A549 (cell line): Measurements from ENCODE around the gene ECI1.

Source experiments
- BHLHE40 ChIP-seq: IDR thresholded peaks from 2 replicates; pipeline ENCODE4 v1.6.1; 2012; ENCODE audit warnings: low read depth, low read length, inconsistent platforms
- CEBPB ChIP-seq, 2 experiments: fragments of >200 bp in 1 of 2; sonication (Bioruptor Twin) in 1 of 2; formaldehyde crosslinking in 1 of 2; IDR thresholded peaks; 2 replicates each; pipeline ENCODE4 v1.6.1; 2012 to 2016
- CTCF ChIP-seq: fragments of >200 bp; sonication (Bioruptor Twin); formaldehyde crosslinking; IDR thresholded peaks from 3 replicates; pipeline ENCODE4 v1.5.1; 2016
- EHMT2 ChIP-seq: fragments of 200-600 bp; sonication (generic); IDR thresholded peaks from 2 replicates; pipeline ENCODE4 v1.6.1; 2016; ENCODE audit warnings: antibody characterized with exemption, low read depth, mild to moderate bottlenecking, moderate library complexity
- ESRRA ChIP-seq: fragments of 150-350 bp; IDR thresholded peaks from 2 replicates; pipeline ENCODE4 v1.6.1; 2014; ENCODE audit warnings: mild to moderate bottlenecking, low read length, borderline replicate concordance
- FOSL2 ChIP-seq, 2 experiments: fragments of 450-650 bp in 1 of 2; fragments of >200 bp in 1 of 2; sonication (Bioruptor Twin) in 1 of 2; formaldehyde crosslinking; IDR thresholded peaks; 2 replicates each; pipeline versions ENCODE4 v1.5.0 to v1.6.1; 2016 to 2020; ENCODE audit warnings: mild to moderate bottlenecking in 1 of 2, moderate library complexity in 1 of 2
- HOXA7 ChIP-seq: fragments of 250-450 bp; sonication (Bioruptor Pico); IDR thresholded peaks from 2 replicates; pipeline ENCODE4 v1.5.0; 2020; ENCODE audit warnings: mild to moderate bottlenecking, moderate library complexity
- PBX3 ChIP-seq: IDR thresholded peaks from 2 replicates; pipeline ENCODE4 v1.6.1; 2012
- RARB ChIP-seq: fragments of 250-450 bp; sonication (Bioruptor Pico); IDR thresholded peaks from 2 replicates; pipeline ENCODE4 v1.8.0; 2021; ENCODE audit warnings: mild to moderate bottlenecking, moderate library complexity
- RNF2 ChIP-seq: fragments of 200-600 bp; sonication (generic); IDR thresholded peaks from 2 replicates; pipeline ENCODE4 v1.6.1; 2016; ENCODE audit warnings: low read depth, mild to moderate bottlenecking, antibody characterized with exemption, moderate library complexity, borderline replicate concordance
- TF ChIP-seq, protein P1 (sequence below): fragments of 250-450 bp; sonication (Bioruptor Pico); IDR thresholded peaks from 2 replicates; pipeline ENCODE4 v1.5.0; 2021; ENCODE audit warnings: mild to moderate bottlenecking, moderate library complexity, borderline replicate concordance

DNA sequence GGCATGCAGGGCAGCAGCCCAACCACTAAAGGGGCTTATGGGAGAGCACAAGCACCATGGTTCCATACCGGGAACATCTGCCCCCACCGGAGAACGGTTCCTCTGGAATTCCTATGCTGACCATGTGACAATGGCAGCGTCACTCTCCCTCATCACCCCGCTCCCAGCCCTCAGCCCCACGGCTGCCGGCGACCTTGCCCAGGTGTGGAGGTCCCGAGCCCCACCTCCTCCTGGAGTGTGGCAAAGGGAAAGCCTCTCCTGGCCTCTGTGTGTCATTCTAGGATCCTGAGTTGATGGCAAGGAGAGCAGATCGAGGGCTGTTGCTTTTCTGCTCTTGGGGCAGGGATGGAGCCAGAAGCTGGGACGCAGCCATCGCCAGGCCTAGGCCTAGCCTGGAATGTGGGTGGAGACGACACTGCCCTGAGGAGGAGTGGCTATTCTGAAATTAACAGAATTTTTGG lies 34.4 kb upstream of the ECI1 start:
- TF ChIP-seq RARB (CRISPR knock-in tag), result no peak
- TF ChIP-seq CEBPB (IDR thresholded peaks at IDR 0.05), result no peak
- TF ChIP-seq BHLHE40, result no peak
- no peak for TF ChIP-seq PBX3
- no peak for TF ChIP-seq CTCF
- TF ChIP-seq RNF2, result no peak
- TF ChIP-seq EHMT2, result no peak
- TF ChIP-seq FOSL2 (IDR thresholded peaks at IDR 0.05), result no peak
- TF ChIP-seq FOSL2 (CRISPR knock-in tag; IDR thresholded peaks at IDR 0.05), result no peak
- no peak for TF ChIP-seq HOXA7 (CRISPR knock-in tag)
- TF ChIP-seq, protein P1, sequence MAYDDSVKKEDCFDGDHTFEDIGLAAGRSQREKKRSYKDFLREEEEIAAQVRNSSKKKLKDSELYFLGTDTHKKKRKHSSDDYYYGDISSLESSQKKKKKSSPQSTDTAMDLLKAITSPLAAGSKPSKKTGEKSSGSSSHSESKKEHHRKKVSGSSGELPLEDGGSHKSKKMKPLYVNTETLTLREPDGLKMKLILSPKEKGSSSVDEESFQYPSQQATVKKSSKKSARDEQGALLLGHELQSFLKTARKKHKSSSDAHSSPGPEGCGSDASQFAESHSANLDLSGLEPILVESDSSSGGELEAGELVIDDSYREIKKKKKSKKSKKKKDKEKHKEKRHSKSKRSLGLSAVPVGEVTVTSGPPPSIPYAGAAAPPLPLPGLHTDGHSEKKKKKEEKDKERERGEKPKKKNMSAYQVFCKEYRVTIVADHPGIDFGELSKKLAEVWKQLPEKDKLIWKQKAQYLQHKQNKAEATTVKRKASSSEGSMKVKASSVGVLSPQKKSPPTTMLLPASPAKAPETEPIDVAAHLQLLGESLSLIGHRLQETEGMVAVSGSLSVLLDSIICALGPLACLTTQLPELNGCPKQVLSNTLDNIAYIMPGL (CRISPR knock-in tag), result no peak
- no peak for TF ChIP-seq ESRRA
